AG20443 (cell line): ENCODE data around the gene DVL3.
A peak's percentile ranks its signal among the peaks of the same experiment; 100 is the strongest.

Experiments
- DNase-seq: peaks from one replicate; pipeline ENCODE4 v3.0.0; 2012; ENCODE audit warnings: low spot score, mixed read lengths

The DVL3 gene

GRCh38 chr3:184176377-184177330 is 21.5 kb downstream of the DVL3 start:
- peak; percentile 91 for DNase-seq

GRCh38 chr3:184177331-184177731 is 22.2 kb downstream of the DVL3 start:
- no peak for DNase-seq

- no peak for DNase-seq
These were observed 22.7 kb downstream of the DVL3 start for GRCh38 chr3:184177767-184178306.

GRCh38 chr3:184178521-184179138 is 23.5 kb downstream of the DVL3 start:
- DNase-seq, result no peak

- no peak for DNase-seq
These were observed 25.0 kb downstream of the DVL3 start for GRCh38 chr3:184180165-184180564.

- DNase-seq, result no peak
These were observed 26.4 kb downstream of the DVL3 start for GRCh38 chr3:184181596-184181995.

- no peak for DNase-seq
These were observed 28.5 kb downstream of the DVL3 start for GRCh38 chr3:184183679-184184078.

GRCh38 chr3:184184546-184185230 is 29.5 kb downstream of the DVL3 start:
- DNase-seq, result no peak

- peak; percentile 100 for DNase-seq
These were observed 30.4 kb downstream of the DVL3 start for GRCh38 chr3:184185461-184186183.

GRCh38 chr3:184186184-184186901 is 31.2 kb downstream of the DVL3 start, which contains the start of gene ABCF3:
Gene ABCF3 (plus strand): TSS chr3:184186199. CDS start chr3:184186208, 9 bp downstream.
- DNase-seq, result peak; percentile 59

GRCh38 chr3:184186902-184187207 is 31.7 kb downstream of the DVL3 start:
- no peak for DNase-seq

- no peak for DNase-seq
These were observed 32.9 kb downstream of the DVL3 start for GRCh38 chr3:184188080-184188479.

- DNase-seq, result no peak
These were observed 34.2 kb downstream of the DVL3 start for GRCh38 chr3:184189421-184189820.

GRCh38 chr3:184192889-184193288 is 37.7 kb downstream of the DVL3 start:
- no peak for DNase-seq

GRCh38 chr3:184193991-184194539 is 38.9 kb downstream of the DVL3 start:
- no peak for DNase-seq

- DNase-seq, result no peak
These were observed 41.4 kb downstream of the DVL3 start for GRCh38 chr3:184196536-184196935.

GRCh38 chr3:184198509-184198908 is 43.3 kb downstream of the DVL3 start:
- DNase-seq, result no peak

GRCh38 chr3:184200825-184201224 is 45.6 kb downstream of the DVL3 start:
- no peak for DNase-seq

- DNase-seq, result no peak
These were observed 48.3 kb downstream of the DVL3 start for GRCh38 chr3:184203526-184203925.

GRCh38 chr3:184209146-184209923 is 54.2 kb downstream of the DVL3 start:
- DNase-seq, result no peak
